HG02763 (cell line): Measurements from ENCODE around the gene HSPA9.

ENCODE experiments used
- ATAC-seq: cut with Tn5 transposase; IDR thresholded peaks from one replicate; pipeline ENCODE4 v1.9.1; 2021; ENCODE audit warnings: mild to moderate bottlenecking, moderate library complexity; ENCODE audit not compliant: unreplicated experiment

The HSPA9 gene

GRCh38 chr5:138564242-138564641 is 11.0 kb downstream of the HSPA9 start:
- no peak for ATAC-seq

- no peak for ATAC-seq
These were observed 11.7 kb downstream of the HSPA9 start for GRCh38 chr5:138563340-138564118.

- no peak for ATAC-seq
These were observed 14.2 kb downstream of the HSPA9 start for GRCh38 chr5:138560971-138561370.

GRCh38 chr5:138559937-138560336 is 15.3 kb downstream of the HSPA9 start:
- ATAC-seq: no peak

- no peak for ATAC-seq
These were observed 17.5 kb downstream of the HSPA9 start for GRCh38 chr5:138557677-138558076.

GRCh38 chr5:138554143-138554542 is 21.1 kb downstream of the HSPA9 start:
- ATAC-seq: no peak

- ATAC-seq: no peak
These were observed 21.6 kb downstream of the HSPA9 start for GRCh38 chr5:138553437-138554095.

GRCh38 chr5:138552657-138553056 is 22.5 kb downstream of the HSPA9 start:
- ATAC-seq: no peak

GRCh38 chr5:138549414-138549813 is 25.8 kb downstream of the HSPA9 start:
- no peak for ATAC-seq

GRCh38 chr5:138545919-138546562 is 29.2 kb downstream of the HSPA9 start:
- no peak for ATAC-seq

- no peak for ATAC-seq
These were observed 30.7 kb downstream of the HSPA9 start for GRCh38 chr5:138544181-138545134.

- peak; percentile 30 for ATAC-seq
These were observed 31.5 kb downstream of the HSPA9 start for GRCh38 chr5:138543730-138544104.

GRCh38 chr5:138542956-138543729 is 32.1 kb downstream of the HSPA9 start, which contains the start of gene ETF1:
ETF1 (minus strand) TSS chr5:138543236; CDS start chr5:138542918, 318 bp downstream.
- peak; percentile 90 for ATAC-seq

GRCh38 chr5:138542180-138542955 is 32.8 kb downstream of the HSPA9 start:
- no peak for ATAC-seq

GRCh38 chr5:138541511-138542179 is 33.6 kb downstream of the HSPA9 start:
- no peak for ATAC-seq

- ATAC-seq: no peak
These were observed 35.4 kb downstream of the HSPA9 start for GRCh38 chr5:138539791-138540190.

- no peak for ATAC-seq
These were observed 36.1 kb downstream of the HSPA9 start for GRCh38 chr5:138538943-138539627.

GRCh38 chr5:138536665-138537315 is 38.4 kb downstream of the HSPA9 start:
- ATAC-seq: no peak
